ENCODE data around the gene MYO1G.

DNA sequence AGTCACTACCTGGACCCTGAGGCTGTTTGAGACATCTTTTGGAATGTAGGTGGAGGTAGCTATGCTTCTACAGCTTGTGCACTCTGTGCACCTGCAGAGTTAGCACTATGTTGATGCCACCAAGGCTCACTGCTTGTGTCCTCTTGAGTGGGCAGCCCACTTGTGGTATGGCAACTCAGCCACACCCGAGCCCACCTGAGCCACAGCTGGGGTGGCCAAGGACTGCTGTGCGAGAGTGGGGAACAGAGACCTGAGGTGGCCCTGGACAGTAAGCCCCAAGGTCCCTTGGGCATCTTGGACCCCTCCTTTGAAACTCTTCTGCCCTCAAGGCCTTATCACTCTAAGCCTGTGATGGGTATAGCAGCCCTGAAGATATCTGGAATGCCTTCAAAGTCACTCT lies 25.7 kb downstream of the MYO1G start:
- TF ChIP-seq CTCF (IDR thresholded peaks at IDR 0.05) (no peak), POLR2A (IDR thresholded peaks at IDR 0.05) (no peak)

All from esophagus squamous epithelium (tissue), 4 donors.